NT2/D1 (cell line): ENCODE results near the gene MPPE1.
"Not testable (repeated sequence)": the region's sequence is repeated elsewhere in the genome, so short reads cannot be mapped to it uniquely, and the experiment has no call there.

Experiments used
- DNase-seq: peaks from one replicate; pipeline ENCODE4 v3.0.0-alpha.2; 2011; ENCODE audit warnings: low read depth, low spot score
- H3K27me3 ChIP-seq: 2 replicates; pipeline ENCODE4 v1.6.0; 2011; ENCODE audit warnings: mild to moderate bottlenecking; ENCODE audit not compliant: insufficient read length, insufficient read depth
- H3K36me3 ChIP-seq: 2 replicates; pipeline ENCODE4 v1.6.1; 2011; ENCODE audit warnings: mild to moderate bottlenecking, low read length, mixed read lengths; ENCODE audit not compliant: insufficient read depth, insufficient read length
- H3K4me1 ChIP-seq: 2 replicates; pipeline ENCODE4 v1.5.1; 2011; ENCODE audit not compliant: insufficient read depth, insufficient read length
- H3K4me3 ChIP-seq: 2 replicates; pipeline ENCODE4 v1.5.1; 2011; ENCODE audit warnings: low read depth; ENCODE audit not compliant: insufficient read length
- H3K9ac ChIP-seq: 2 replicates; pipeline ENCODE4 v1.6.0; 2011; ENCODE audit warnings: low read depth; ENCODE audit not compliant: insufficient read length
- H3K9me3 ChIP-seq: 2 replicates; pipeline ENCODE4 v1.5.1; 2011; ENCODE audit warnings: mild to moderate bottlenecking, low read length; ENCODE audit not compliant: insufficient read depth
- SUZ12 ChIP-seq: IDR thresholded peaks from 2 replicates; pipeline ENCODE4 v1.6.1; 2011; ENCODE audit not compliant: insufficient read length, insufficient read depth; ENCODE audit errors: extremely low read depth
- YY1 ChIP-seq: IDR thresholded peaks from 2 replicates; pipeline ENCODE4 v1.6.1; 2011; ENCODE audit not compliant: insufficient read length, insufficient read depth
- ZNF274 ChIP-seq: IDR thresholded peaks from 2 replicates; pipeline ENCODE4 v1.6.1; 2011; ENCODE audit warnings: mild to moderate bottlenecking, low read depth, low read length

The MPPE1 gene

GRCh38 chr18:11948852-11949523 lies 40.9 kb upstream of the MPPE1 start:
- Histone ChIP-seq H3K36me3 (no peaks in the 10 kb centered on the region), H3K9me3 (no peaks in the 10 kb centered on the region), H3K27me3 (no peaks in the 10 kb centered on the region), H3K9ac (no peak overlapping the region), H3K4me1 (peaks cover 5% of the 10 kb centered on the region), H3K4me3 (no peak overlapping the region)
- no peak for TF ChIP-seq ZNF274
- no peak for TF ChIP-seq YY1
- TF ChIP-seq SUZ12: no peak
- DNase-seq: no peak

GRCh38 chr18:11947214-11948191 lies 39.4 kb upstream of the MPPE1 start:
- no peak for TF ChIP-seq ZNF274
- no peak for TF ChIP-seq YY1
- no peak for TF ChIP-seq SUZ12
- Histone ChIP-seq H3K9ac (peak overlapping the region; percentile 83), H3K4me3 (peak overlapping the region; percentile 57), H3K27me3 (no peaks in the 10 kb centered on the region), H3K9me3 (no peaks in the 10 kb centered on the region), H3K4me1 (peaks cover 5% of the 10 kb centered on the region), H3K36me3 (no peaks in the 10 kb centered on the region)
- DNase-seq: peak; percentile 55

DNA sequence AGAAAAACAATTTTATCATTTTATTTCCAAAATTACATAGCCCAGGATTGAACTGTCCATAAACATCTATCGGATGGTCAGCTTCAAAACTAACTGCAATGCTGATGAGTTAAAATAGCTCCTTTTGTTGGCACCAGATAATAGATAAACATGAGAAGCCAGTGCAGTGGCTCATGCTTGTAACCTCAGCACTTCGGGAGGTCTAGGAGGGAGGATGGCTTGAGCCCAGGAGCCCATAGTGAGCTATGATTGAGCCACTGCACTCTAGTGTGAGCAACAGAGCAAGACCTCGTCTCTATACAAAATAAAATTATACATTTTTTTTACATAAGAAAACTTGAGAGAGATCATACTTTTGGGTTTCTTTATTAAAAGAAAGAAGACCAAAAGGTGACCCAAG lies 38.6 kb upstream of the MPPE1 start:
- no peak for DNase-seq

DNA sequence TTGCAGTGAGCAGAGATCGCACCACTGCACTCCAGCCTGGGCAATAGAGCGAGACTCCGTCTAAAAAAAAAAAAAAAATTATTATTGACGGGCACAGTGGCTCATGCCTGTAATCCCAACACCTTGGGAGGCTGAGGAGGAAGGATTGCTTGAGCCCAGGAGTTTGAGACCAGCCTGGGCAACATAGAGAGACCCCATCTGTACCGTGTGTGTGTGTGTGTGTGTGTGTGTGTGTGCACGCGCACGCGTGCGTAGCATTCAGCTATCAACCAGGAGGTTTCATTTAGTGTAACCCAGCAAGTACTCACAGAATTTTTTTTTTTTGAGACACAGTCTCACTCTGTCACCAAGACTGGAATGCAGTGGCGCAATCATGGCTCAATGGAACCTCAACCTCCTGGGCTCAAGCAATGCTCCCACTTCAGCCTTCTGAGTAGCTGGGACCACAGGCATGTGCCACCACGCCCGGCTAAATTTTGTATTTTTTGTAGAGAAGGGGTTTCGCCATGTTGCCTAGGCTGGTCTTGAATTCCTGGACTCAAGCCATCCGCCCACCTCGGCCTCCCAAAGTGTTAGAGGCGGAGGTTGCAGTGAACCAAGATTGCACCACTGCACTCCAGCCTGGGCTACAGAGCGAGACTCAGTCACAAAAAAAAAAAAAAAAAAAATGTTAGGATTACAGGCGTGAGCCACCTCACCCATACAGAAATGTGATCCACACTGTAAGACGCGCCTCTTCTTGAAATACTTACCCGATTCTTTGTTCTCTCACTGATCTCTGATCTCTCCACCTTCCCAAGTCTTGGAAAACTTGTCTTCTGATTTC lies 37.9 kb upstream of the MPPE1 start:
- H3K4me3 ChIP-seq, H3K9ac ChIP-seq, H3K27me3 ChIP-seq, H3K4me1 ChIP-seq, H3K36me3 ChIP-seq, DNase-seq, H3K9me3 ChIP-seq: not testable (repeated sequence)

More for the DNA sequence above, 38.6 kb upstream of the MPPE1 start:
- H3K9me3 ChIP-seq: no peaks in the 10 kb centered on the region
- no peaks in the 10 kb centered on the region for H3K27me3 ChIP-seq
- peaks cover 5% of the 10 kb centered on the region for H3K4me1 ChIP-seq
- TF ChIP-seq ZNF274 (no peak), YY1 (no peak)
- H3K36me3 ChIP-seq: no peaks in the 10 kb centered on the region
- H3K4me3 ChIP-seq: no peak overlapping the region
- no peak overlapping the region for H3K9ac ChIP-seq

DNA sequence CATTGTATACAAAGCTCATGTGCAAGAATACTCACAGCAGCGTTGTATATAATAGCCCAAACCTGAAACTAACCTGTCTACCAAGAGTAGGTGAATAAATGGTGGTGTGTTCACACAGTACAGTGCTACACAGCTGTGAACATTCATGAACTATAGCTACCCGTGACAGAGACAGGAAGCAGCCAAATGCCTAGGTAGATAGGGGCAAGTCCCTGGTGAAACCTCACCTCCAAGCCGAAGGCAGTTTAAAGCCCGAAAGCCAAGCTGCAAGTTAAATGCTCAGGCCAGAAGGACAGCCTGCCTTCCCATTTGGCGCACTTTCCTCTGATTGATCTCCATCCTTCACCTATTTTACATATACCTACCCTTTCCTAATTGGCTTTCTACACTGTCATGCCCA lies 36.7 kb upstream of the MPPE1 start:
- no peak for DNase-seq
- Histone ChIP-seq H3K9me3 (no peaks in the 10 kb centered on the region), H3K4me1 (no peaks in the 10 kb centered on the region), H3K27me3 (no peaks in the 10 kb centered on the region), H3K4me3 (no peak overlapping the region), H3K36me3 (no peaks in the 10 kb centered on the region), H3K9ac (no peak overlapping the region)
- TF ChIP-seq YY1 (no peak), ZNF274 (no peak), SUZ12 (no peak)

GRCh38 chr18:11944252-11944651 lies 36.1 kb upstream of the MPPE1 start:
- H3K4me3 ChIP-seq: no peak overlapping the region
- no peaks in the 10 kb centered on the region for H3K9me3 ChIP-seq
- no peaks in the 10 kb centered on the region for H3K27me3 ChIP-seq
- TF ChIP-seq ZNF274 (no peak), SUZ12 (no peak), YY1 (no peak)
- no peaks in the 10 kb centered on the region for H3K4me1 ChIP-seq
- H3K9ac ChIP-seq: no peak overlapping the region
- no peaks in the 10 kb centered on the region for H3K36me3 ChIP-seq
- DNase-seq: no peak

DNA sequence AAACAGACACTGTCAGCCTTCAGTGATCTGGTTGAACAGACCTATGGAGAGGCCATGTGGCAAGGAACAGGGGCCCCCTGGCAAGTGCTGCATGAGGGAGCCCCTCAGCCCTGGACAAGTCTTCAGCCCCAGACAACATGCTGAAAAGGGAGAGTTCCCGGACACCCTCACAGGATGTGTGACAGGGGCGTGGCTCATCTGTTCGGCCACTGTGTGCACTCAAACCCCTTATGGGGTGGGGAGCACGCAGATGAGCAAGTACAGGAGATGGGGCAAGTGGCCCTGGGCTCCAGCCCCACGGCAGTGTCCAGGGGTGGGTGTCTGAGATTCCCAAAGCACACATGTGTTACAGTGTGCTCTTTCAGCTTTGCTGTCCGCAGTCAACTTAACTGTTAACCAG lies 35.4 kb upstream of the MPPE1 start:
- Histone ChIP-seq H3K27me3 (no peaks in the 10 kb centered on the region), H3K36me3 (no peaks in the 10 kb centered on the region), H3K4me3 (no peak overlapping the region), H3K4me1 (no peaks in the 10 kb centered on the region), H3K9me3 (no peaks in the 10 kb centered on the region), H3K9ac (no peak overlapping the region)
- no peak for DNase-seq
- TF ChIP-seq ZNF274 (no peak), SUZ12 (no peak), YY1 (no peak)
